ENCODE data around the gene IFIT3. TPM values are rescaled to one million over a fixed set of nuclear protein-coding genes. Genes with fewer than 3 reads are reported as not detected.

Gene IFIT3
- polyA plus RNA-seq, 1 of the 3 experiments (the other 2 are of a cell fraction), result 3.2 TPM

DNA sequence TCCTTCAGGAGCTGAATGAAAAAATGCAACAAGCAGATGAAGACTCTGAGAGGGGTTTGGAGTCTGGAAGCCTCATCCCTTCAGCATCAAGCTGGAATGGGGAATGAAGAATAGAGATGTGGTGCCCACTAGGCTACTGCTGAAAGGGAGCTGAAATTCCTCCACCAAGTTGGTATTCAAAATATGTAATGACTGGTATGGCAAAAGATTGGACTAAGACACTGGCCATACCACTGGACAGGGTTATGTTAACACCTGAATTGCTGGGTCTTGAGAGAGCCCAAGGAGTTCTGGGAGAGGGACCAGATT is 20.6 kb upstream of the IFIT3 start:
- CTCF ChIA-PET, result interaction anchor here (1.0 kb wide), 1 partner anchor 23 kb away, joined by 4 read pairs; no protein-coding TSS in a partner anchor

DNA sequence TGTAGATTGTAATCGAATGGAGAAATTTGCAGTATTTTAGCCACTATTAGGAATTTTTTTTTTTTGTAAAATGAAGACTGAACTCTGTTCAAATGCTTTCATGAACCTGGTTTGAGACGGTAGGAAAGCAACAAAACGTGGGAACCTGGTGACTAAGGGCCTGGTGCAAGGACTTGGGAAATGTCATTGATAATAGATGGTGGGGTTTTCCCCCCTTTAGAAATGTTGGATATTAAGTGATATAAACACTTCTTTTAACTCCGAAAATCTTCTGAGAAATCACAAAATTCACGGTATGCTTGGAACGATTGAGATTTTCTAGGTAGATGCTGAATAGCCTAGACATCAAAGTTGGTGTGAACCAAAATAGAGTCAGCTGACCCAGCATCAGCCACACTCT is 19.5 kb upstream of the IFIT3 start:
- 89% methylated on average over 6 of the region's 6 CpGs for WGBS (ENCODE audit: low lambda C conversion rate)
- no peaks in the 10 kb centered on the region for H3F3A ChIP-seq (replicated peaks; ENCODE audit: insufficient read depth)
- TF ChIP-seq ELF1 (IDR thresholded peaks at IDR 0.05), result no peak
- no peak for TF ChIP-seq RAD21 (IDR thresholded peaks at IDR 0.05; ENCODE audit: low read length)
- TF ChIP-seq TCF12 (IDR thresholded peaks at IDR 0.05), result no peak
- no peak for TF ChIP-seq FOXJ3 (CRISPR knock-in tag; IDR thresholded peaks at IDR 0.05)
- TF ChIP-seq, protein P1, sequence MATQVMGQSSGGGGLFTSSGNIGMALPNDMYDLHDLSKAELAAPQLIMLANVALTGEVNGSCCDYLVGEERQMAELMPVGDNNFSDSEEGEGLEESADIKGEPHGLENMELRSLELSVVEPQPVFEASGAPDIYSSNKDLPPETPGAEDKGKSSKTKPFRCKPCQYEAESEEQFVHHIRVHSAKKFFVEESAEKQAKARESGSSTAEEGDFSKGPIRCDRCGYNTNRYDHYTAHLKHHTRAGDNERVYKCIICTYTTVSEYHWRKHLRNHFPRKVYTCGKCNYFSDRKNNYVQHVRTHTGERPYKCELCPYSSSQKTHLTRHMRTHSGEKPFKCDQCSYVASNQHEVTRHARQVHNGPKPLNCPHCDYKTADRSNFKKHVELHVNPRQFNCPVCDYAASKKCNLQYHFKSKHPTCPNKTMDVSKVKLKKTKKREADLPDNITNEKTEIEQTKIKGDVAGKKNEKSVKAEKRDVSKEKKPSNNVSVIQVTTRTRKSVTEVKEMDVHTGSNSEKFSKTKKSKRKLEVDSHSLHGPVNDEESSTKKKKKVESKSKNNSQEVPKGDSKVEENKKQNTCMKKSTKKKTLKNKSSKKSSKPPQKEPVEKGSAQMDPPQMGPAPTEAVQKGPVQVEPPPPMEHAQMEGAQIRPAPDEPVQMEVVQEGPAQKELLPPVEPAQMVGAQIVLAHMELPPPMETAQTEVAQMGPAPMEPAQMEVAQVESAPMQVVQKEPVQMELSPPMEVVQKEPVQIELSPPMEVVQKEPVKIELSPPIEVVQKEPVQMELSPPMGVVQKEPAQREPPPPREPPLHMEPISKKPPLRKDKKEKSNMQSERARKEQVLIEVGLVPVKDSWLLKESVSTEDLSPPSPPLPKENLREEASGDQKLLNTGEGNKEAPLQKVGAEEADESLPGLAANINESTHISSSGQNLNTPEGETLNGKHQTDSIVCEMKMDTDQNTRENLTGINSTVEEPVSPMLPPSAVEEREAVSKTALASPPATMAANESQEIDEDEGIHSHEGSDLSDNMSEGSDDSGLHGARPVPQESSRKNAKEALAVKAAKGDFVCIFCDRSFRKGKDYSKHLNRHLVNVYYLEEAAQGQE (IDR thresholded peaks at IDR 0.05; ENCODE audit: low read depth, low read length), result no peak
- TF ChIP-seq, protein P2, sequence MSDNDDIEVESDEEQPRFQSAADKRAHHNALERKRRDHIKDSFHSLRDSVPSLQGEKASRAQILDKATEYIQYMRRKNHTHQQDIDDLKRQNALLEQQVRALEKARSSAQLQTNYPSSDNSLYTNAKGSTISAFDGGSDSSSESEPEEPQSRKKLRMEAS (IDR thresholded peaks at IDR 0.05; ENCODE audit: low read depth), result no peak
- TF ChIP-seq JUND (IDR thresholded peaks at IDR 0.05), result no peak
- TF ChIP-seq TEAD4 (IDR thresholded peaks at IDR 0.05; ENCODE audit: borderline replicate concordance, insufficient read depth), result no peak
- no peak for TF ChIP-seq FOSL2 (IDR thresholded peaks at IDR 0.05; ENCODE audit: borderline replicate concordance, low read depth)
- no peak for TF ChIP-seq MEF2A (IDR thresholded peaks at IDR 0.05; ENCODE audit: borderline replicate concordance, low read depth)
- TF ChIP-seq, protein P3, sequence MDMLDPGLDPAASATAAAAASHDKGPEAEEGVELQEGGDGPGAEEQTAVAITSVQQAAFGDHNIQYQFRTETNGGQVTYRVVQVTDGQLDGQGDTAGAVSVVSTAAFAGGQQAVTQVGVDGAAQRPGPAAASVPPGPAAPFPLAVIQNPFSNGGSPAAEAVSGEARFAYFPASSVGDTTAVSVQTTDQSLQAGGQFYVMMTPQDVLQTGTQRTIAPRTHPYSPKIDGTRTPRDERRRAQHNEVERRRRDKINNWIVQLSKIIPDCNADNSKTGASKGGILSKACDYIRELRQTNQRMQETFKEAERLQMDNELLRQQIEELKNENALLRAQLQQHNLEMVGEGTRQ (IDR thresholded peaks at IDR 0.05; ENCODE audit: borderline replicate concordance, low read depth, low read length), result no peak
- no peak for TF ChIP-seq MXI1 (IDR thresholded peaks at IDR 0.05; ENCODE audit: low read depth, low read length)
- TF ChIP-seq, protein P4, sequence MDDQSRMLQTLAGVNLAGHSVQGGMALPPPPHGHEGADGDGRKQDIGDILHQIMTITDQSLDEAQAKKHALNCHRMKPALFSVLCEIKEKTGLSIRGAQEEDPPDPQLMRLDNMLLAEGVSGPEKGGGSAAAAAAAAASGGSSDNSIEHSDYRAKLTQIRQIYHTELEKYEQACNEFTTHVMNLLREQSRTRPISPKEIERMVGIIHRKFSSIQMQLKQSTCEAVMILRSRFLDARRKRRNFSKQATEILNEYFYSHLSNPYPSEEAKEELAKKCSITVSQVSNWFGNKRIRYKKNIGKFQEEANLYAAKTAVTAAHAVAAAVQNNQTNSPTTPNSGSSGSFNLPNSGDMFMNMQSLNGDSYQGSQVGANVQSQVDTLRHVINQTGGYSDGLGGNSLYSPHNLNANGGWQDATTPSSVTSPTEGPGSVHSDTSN (IDR thresholded peaks at IDR 0.05), result no peak
- no peak for TF ChIP-seq GABPA (IDR thresholded peaks at IDR 0.05; ENCODE audit: low read depth)
- no peaks in the 10 kb centered on the region for H3K27me3 ChIP-seq (ENCODE audit: insufficient read depth)
- no peaks in the 10 kb centered on the region for H3K79me2 ChIP-seq (ENCODE audit: insufficient read depth)
- CTCF ChIA-PET, result no interaction called here
- H4K20me1 ChIP-seq (ENCODE audit: insufficient read depth), result no peaks in the 10 kb centered on the region
- no peak overlapping the region for H2AFZ ChIP-seq (ENCODE audit: low read depth)
- no peaks in the 10 kb centered on the region for H3K9me2 ChIP-seq
- H3K36me3 ChIP-seq (replicated peaks in 1 of 2; ENCODE audit: control insufficient read depth in 1 of 2, insufficient read depth in 2 of 2, low read length in 1 of 2), result peaks cover 0 to 9% of the 10 kb centered on the region in 2 experiments
- no peaks in the 10 kb centered on the region for H3K4me1 ChIP-seq (ENCODE audit: control insufficient read depth in 1 of 2, insufficient read depth in 2 of 2, low read depth in 1 of 2, low read length in 1 of 2)
- no peaks in the 10 kb centered on the region for H3K9me3 ChIP-seq
- no peak overlapping the region for H3K4me2 ChIP-seq
- H3K4me3 ChIP-seq (ENCODE audit: low read depth in 2 of 2, low read length in 1 of 2), result no peak overlapping the region
- DNase-seq, result no peak
- POLR2A ChIA-PET, result no interaction called here
- H3K9ac ChIP-seq, result no peak overlapping the region
- H3K27ac ChIP-seq (ENCODE audit: low read depth in 2 of 2, low read length in 1 of 2), result no peak overlapping the region

More for the DNA sequence above, 20.6 kb upstream of the IFIT3 start:
- no peaks in the 10 kb centered on the region for H3K9me2 ChIP-seq
- H3K4me2 ChIP-seq, result no peak overlapping the region
- no peak overlapping the region for H2AFZ ChIP-seq (ENCODE audit: low read depth)
- H3K9ac ChIP-seq, result no peak overlapping the region
- TF ChIP-seq NRF1 (IDR thresholded peaks at IDR 0.05; ENCODE audit: low read depth, low read length) (no peak), JUND (IDR thresholded peaks at IDR 0.05) (no peak), TCF12 (IDR thresholded peaks at IDR 0.05) (no peak), SIN3A (IDR thresholded peaks at IDR 0.05; ENCODE audit: borderline replicate concordance, low read depth, low read length) (no peak)
- TF ChIP-seq, protein P3 (IDR thresholded peaks at IDR 0.05; ENCODE audit: borderline replicate concordance, low read depth, low read length), result no peak
- TF ChIP-seq, protein P5, sequence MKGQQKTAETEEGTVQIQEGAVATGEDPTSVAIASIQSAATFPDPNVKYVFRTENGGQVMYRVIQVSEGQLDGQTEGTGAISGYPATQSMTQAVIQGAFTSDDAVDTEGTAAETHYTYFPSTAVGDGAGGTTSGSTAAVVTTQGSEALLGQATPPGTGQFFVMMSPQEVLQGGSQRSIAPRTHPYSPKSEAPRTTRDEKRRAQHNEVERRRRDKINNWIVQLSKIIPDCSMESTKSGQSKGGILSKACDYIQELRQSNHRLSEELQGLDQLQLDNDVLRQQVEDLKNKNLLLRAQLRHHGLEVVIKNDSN (IDR thresholded peaks at IDR 0.05; ENCODE audit: borderline replicate concordance, low read depth), result no peak
- POLR2A ChIA-PET, result no interaction called here
- H3K4me1 ChIP-seq (ENCODE audit: control insufficient read depth in 1 of 2, insufficient read depth in 2 of 2, low read depth in 1 of 2, low read length in 1 of 2), result 0 out of 4 replicates have a peak, but pooled peaks cover 0 to 3% of the 10 kb centered on the region in 2 experiments
- H3K36me3 ChIP-seq (replicated peaks in 1 of 2; ENCODE audit: control insufficient read depth in 1 of 2, insufficient read depth in 2 of 2, low read length in 1 of 2), result peaks cover 0 to 9% of the 10 kb centered on the region in 2 experiments
- DNase-seq, result no peak
- H3K4me3 ChIP-seq (ENCODE audit: low read depth in 2 of 2, low read length in 1 of 2), result no peak overlapping the region
- no peaks in the 10 kb centered on the region for H3K27me3 ChIP-seq (ENCODE audit: insufficient read depth)
- no peaks in the 10 kb centered on the region for H3K79me2 ChIP-seq (ENCODE audit: insufficient read depth)
- H3F3A ChIP-seq (replicated peaks; ENCODE audit: insufficient read depth), result no peaks in the 10 kb centered on the region
- H4K20me1 ChIP-seq (ENCODE audit: insufficient read depth), result no peaks in the 10 kb centered on the region
- H3K27ac ChIP-seq (ENCODE audit: low read depth in 2 of 2, low read length in 1 of 2), result no peak overlapping the region
- H3K9me3 ChIP-seq, result no peaks in the 10 kb centered on the region

Measured in SK-N-SH (cell line).